Neural cell (in vitro differentiated cells): ENCODE data around the gene ADAMTS6. TPM values are rescaled to one million over a fixed set of nuclear protein-coding genes. Genes with fewer than 3 reads are reported as not detected.

Experiments used
- H2AFZ ChIP-seq: fragments of 200-600, 300-800 bp; sonication (generic), shearing (Covaris generic); 2 replicates; pipeline ENCODE4 v1.6.0; 2014; ENCODE audit warnings: low read depth, mild to moderate bottlenecking, antibody characterized with exemption, low read length, moderate library complexity
- H3F3A ChIP-seq: fragments of 200-600 bp; shearing (Covaris generic); 2 replicates; pipeline ENCODE4 v1.6.1; 2016; ENCODE audit warnings: mild to moderate bottlenecking, moderate library complexity, mixed read lengths, antibody characterized with exemption, low read length; ENCODE audit not compliant: insufficient read depth, poor library complexity, severe bottlenecking
- H3K27ac ChIP-seq: fragments of 200-600, 300-800 bp; sonication (generic), shearing (Covaris generic); 2 replicates; pipeline ENCODE4 v1.5.1; 2014; ENCODE audit warnings: mild to moderate bottlenecking, low read length, moderate library complexity
- H3K27me3 ChIP-seq: fragments of 300-800, 200-600 bp; sonication (generic), shearing (Covaris generic); 2 replicates; pipeline ENCODE4 v1.6.0; 2014; ENCODE audit warnings: mild to moderate bottlenecking, low read depth, low read length, moderate library complexity; ENCODE audit not compliant: insufficient read depth
- H3K36me3 ChIP-seq: fragments of 300-800, 200-600 bp; sonication (generic), shearing (Covaris generic); 2 replicates; pipeline ENCODE4 v1.5.1; 2014; ENCODE audit warnings: mild to moderate bottlenecking, antibody characterized with exemption, low read length, moderate library complexity; ENCODE audit not compliant: insufficient read depth
- H3K4me2 ChIP-seq: fragments of 300-800, 200-600 bp; sonication (generic), shearing (Covaris generic); 2 replicates; pipeline ENCODE4 v1.6.0; 2014; ENCODE audit warnings: mild to moderate bottlenecking, low read length
- H3K4me3 ChIP-seq: fragments of 300-800, 200-600 bp; sonication (generic), shearing (Covaris generic); 2 replicates; pipeline ENCODE4 v1.5.1; 2014; ENCODE audit warnings: mild to moderate bottlenecking, low read length, moderate library complexity
- H3K79me2 ChIP-seq: fragments of 200-600 bp; shearing (Covaris generic); replicated peaks from 2 replicates; pipeline ENCODE4 v1.6.0; 2014; ENCODE audit warnings: mild to moderate bottlenecking, low read length, moderate library complexity; ENCODE audit not compliant: insufficient read depth
- H3K9ac ChIP-seq: fragments of 300-800, 200-600 bp; sonication (generic), shearing (Covaris generic); 2 replicates; pipeline ENCODE4 v1.6.1; 2016; ENCODE audit warnings: mild to moderate bottlenecking, low read length, mixed read lengths
- H3K9me2 ChIP-seq: fragments of 200-600 bp; shearing (Covaris generic); 2 replicates; pipeline ENCODE4 v1.6.1; 2016; ENCODE audit warnings: mild to moderate bottlenecking, low read length, mixed read lengths; ENCODE audit not compliant: insufficient read depth
- H3K9me3 ChIP-seq: fragments of 200-600, 300-800 bp; sonication (generic), shearing (Covaris generic); 2 replicates; pipeline ENCODE4 v1.6.1; 2016; ENCODE audit warnings: mild to moderate bottlenecking, mixed run types, low read length, moderate library complexity, mixed read lengths
- H4K20me1 ChIP-seq: fragments of 200-600 bp; shearing (Covaris generic); 2 replicates; pipeline ENCODE4 v1.6.1; 2016; ENCODE audit warnings: mild to moderate bottlenecking, mixed run types; ENCODE audit not compliant: insufficient read depth
- CTCF ChIP-seq: fragments of 450-650 bp; IDR thresholded peaks from 2 replicates; pipeline ENCODE4 v1.5.1; 2014; ENCODE audit warnings: antibody characterized with exemption, mild to moderate bottlenecking, moderate library complexity; ENCODE audit not compliant: poor library complexity, severe bottlenecking
- EP300 ChIP-seq: fragments of 450-650 bp; conservative IDR thresholded peaks from 2 replicates; pipeline ENCODE4 v1.6.1; 2014; ENCODE audit warnings: antibody characterized with exemption, mild to moderate bottlenecking, moderate library complexity; ENCODE audit not compliant: poor library complexity, severe bottlenecking
- EZH2 ChIP-seq: fragments of 200-600, 300-800 bp; shearing (Covaris generic), sonication (generic); IDR thresholded peaks from 2 replicates; pipeline ENCODE4 v1.6.1; 2014; ENCODE audit warnings: antibody characterized with exemption, low read length, borderline replicate concordance, mild to moderate bottlenecking; ENCODE audit not compliant: insufficient read depth, poor library complexity, severe bottlenecking
- MXI1 ChIP-seq: fragments of 450-650 bp; conservative IDR thresholded peaks from 2 replicates; pipeline ENCODE4 v1.6.1; 2014; ENCODE audit warnings: antibody characterized with exemption, mild to moderate bottlenecking; ENCODE audit not compliant: poor library complexity, severe bottlenecking
- POLR2AphosphoS5 ChIP-seq: IDR thresholded peaks from 2 replicates; pipeline ENCODE4 v1.6.1; 2012
- RAD21 ChIP-seq: fragments of 450-650 bp; conservative IDR thresholded peaks from 2 replicates; pipeline ENCODE4 v1.6.1; 2014; ENCODE audit warnings: antibody characterized with exemption, mild to moderate bottlenecking, moderate library complexity
- SMC3 ChIP-seq: fragments of 450-650 bp; conservative IDR thresholded peaks from 2 replicates; pipeline ENCODE4 v1.6.1; 2014; ENCODE audit warnings: antibody characterized with exemption, mild to moderate bottlenecking, moderate library complexity; ENCODE audit not compliant: poor library complexity
- TAF1 ChIP-seq: IDR thresholded peaks from 2 replicates; pipeline ENCODE4 v1.6.1; 2012; ENCODE audit warnings: low read depth
- polyA plus RNA-seq: library from polyadenylated mRNA; depleted of rRNA; stranded (reverse); fragments of >200 nt; gene quantifications from 2 replicates; pipeline ENCODE4 v1.2.3, GENCODE V29; 2014
- TF ChIP-seq, protein P1 (sequence below): IDR thresholded peaks from 2 replicates; pipeline ENCODE4 v1.6.1; 2012; ENCODE audit warnings: borderline replicate concordance

The ADAMTS6 gene
- polyA plus RNA-seq, 1 donor from 2014 or later = 0.58 TPM

DNA sequence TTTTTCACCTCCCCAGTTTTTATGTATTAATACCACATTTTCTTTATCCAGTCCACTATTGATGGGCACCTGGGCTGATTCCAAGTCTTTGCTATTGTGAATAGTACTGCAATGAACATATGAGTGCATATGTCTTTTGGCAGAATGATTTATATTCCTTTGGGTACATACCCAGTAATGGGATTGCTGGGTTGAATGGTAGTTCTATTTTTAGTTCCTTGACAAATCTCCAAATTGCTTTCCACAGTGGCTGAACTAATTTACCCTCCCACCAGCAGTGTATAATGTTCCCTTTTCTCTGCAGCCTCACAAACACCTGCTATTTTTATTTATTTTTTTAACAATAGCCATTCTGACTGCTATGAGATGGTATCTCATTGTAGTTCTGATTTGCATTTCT, 340.2 kb downstream of the ADAMTS6 start:
- Histone ChIP-seq H3K79me2 (no peaks in the 10 kb centered on the region), H3K4me2 (no peak overlapping the region), H3K4me3 (no peak overlapping the region), H3K9ac (no peak overlapping the region), H3K27ac (no peak overlapping the region), H3K27me3 (no peaks in the 10 kb centered on the region), H3K36me3 (no peaks in the 10 kb centered on the region), H3F3A (no peaks in the 10 kb centered on the region), H2AFZ (no peak overlapping the region), H3K9me2 (no peaks in the 10 kb centered on the region), H3K9me3 (no peaks in the 10 kb centered on the region), H4K20me1 (no peaks in the 10 kb centered on the region)
- no peak for TF ChIP-seq SMC3
- TF ChIP-seq, protein P1, sequence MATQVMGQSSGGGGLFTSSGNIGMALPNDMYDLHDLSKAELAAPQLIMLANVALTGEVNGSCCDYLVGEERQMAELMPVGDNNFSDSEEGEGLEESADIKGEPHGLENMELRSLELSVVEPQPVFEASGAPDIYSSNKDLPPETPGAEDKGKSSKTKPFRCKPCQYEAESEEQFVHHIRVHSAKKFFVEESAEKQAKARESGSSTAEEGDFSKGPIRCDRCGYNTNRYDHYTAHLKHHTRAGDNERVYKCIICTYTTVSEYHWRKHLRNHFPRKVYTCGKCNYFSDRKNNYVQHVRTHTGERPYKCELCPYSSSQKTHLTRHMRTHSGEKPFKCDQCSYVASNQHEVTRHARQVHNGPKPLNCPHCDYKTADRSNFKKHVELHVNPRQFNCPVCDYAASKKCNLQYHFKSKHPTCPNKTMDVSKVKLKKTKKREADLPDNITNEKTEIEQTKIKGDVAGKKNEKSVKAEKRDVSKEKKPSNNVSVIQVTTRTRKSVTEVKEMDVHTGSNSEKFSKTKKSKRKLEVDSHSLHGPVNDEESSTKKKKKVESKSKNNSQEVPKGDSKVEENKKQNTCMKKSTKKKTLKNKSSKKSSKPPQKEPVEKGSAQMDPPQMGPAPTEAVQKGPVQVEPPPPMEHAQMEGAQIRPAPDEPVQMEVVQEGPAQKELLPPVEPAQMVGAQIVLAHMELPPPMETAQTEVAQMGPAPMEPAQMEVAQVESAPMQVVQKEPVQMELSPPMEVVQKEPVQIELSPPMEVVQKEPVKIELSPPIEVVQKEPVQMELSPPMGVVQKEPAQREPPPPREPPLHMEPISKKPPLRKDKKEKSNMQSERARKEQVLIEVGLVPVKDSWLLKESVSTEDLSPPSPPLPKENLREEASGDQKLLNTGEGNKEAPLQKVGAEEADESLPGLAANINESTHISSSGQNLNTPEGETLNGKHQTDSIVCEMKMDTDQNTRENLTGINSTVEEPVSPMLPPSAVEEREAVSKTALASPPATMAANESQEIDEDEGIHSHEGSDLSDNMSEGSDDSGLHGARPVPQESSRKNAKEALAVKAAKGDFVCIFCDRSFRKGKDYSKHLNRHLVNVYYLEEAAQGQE = no peak
- TF ChIP-seq EZH2 = no peak
- no peak for TF ChIP-seq RAD21
- no peak for TF ChIP-seq POLR2AphosphoS5
- no peak for TF ChIP-seq EP300
- TF ChIP-seq MXI1 = no peak
- TF ChIP-seq CTCF = no peak
- no peak for TF ChIP-seq TAF1

DNA sequence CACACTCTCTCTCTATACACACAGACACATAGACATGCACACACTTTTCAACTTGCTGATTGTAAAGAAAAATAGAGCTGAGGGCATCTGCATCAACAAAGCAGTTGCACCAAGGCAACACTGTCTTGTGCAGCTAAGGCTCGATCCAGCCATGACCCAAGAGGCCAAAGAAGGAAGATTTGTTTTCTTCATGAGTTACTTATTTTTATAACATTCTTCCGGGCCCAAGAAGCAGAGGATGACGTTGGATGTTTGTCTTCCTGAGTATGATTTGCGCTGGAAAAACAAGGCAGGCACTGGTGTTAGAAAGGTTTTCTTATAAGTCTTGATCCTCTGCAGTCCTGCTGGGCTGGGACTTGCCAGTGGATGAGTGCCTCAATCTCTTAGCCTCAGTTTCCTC, 344.1 kb downstream of the ADAMTS6 start:
- Histone ChIP-seq H3K9ac (no peak overlapping the region), H3K4me3 (no peak overlapping the region), H4K20me1 (no peaks in the 10 kb centered on the region), H3F3A (no peaks in the 10 kb centered on the region), H3K27me3 (no peaks in the 10 kb centered on the region), H3K4me2 (no peak overlapping the region), H3K9me2 (no peaks in the 10 kb centered on the region), H3K36me3 (no peaks in the 10 kb centered on the region), H3K27ac (no peak overlapping the region), H2AFZ (no peak overlapping the region), H3K79me2 (no peaks in the 10 kb centered on the region), H3K9me3 (no peaks in the 10 kb centered on the region)
- TF ChIP-seq, protein P1 = no peak
- TF ChIP-seq RAD21 (no peak), MXI1 (no peak), SMC3 (no peak), CTCF (no peak), TAF1 (no peak), EP300 (no peak), POLR2AphosphoS5 (no peak), EZH2 (no peak)
